NCI-H2107 (cell line): ENCODE data around the gene SNRNP27.
"Not testable (repeated sequence)": the region's sequence is repeated elsewhere in the genome, so short reads cannot be mapped to it uniquely, and the experiment has no call there.

ENCODE experiments used
- DNase-seq: peaks from one replicate; lab custom pipeline; 2025; lab: John Stamatoyannopoulos, UW

The SNRNP27 gene

GRCh38 chr2:69946351-69947324, 52.9 kb downstream of the SNRNP27 start:
- no peak for DNase-seq

- no peak for DNase-seq
These were observed 53.7 kb downstream of the SNRNP27 start for GRCh38 chr2:69947325-69947931.

- no peak for DNase-seq
These were observed 54.5 kb downstream of the SNRNP27 start for GRCh38 chr2:69948032-69948962.

- no peak for DNase-seq
These were observed 55.3 kb downstream of the SNRNP27 start for GRCh38 chr2:69948963-69949645.

GRCh38 chr2:69950241-69950640, 56.5 kb downstream of the SNRNP27 start:
- no peak for DNase-seq

- not testable (repeated sequence) for DNase-seq
These were observed 56.9 kb downstream of the SNRNP27 start for GRCh38 chr2:69950671-69951070.

- DNase-seq: no peak
These were observed 58.8 kb downstream of the SNRNP27 start for GRCh38 chr2:69952336-69953115.

- DNase-seq: no peak
These were observed 60.3 kb downstream of the SNRNP27 start for GRCh38 chr2:69954084-69954483.
